OCI-LY3 (cell line): Measurements from ENCODE around the gene ALG2.

Source experiments
- EZH2phosphoT487 ChIP-seq: fragments of 200-600 bp; shearing (Covaris generic); IDR thresholded peaks from 2 replicates; pipeline ENCODE4 v1.6.1; 2018; ENCODE audit warnings: antibody characterized with exemption, mixed run types, low read depth
- TF ChIP-seq, protein P1 (sequence below): fragments of 200-600, 300-600 bp; sonication (generic); IDR thresholded peaks from 2 replicates; pipeline ENCODE4 v1.5.1; 2014; ENCODE audit warnings: antibody characterized with exemption, low read length, low read depth

DNA sequence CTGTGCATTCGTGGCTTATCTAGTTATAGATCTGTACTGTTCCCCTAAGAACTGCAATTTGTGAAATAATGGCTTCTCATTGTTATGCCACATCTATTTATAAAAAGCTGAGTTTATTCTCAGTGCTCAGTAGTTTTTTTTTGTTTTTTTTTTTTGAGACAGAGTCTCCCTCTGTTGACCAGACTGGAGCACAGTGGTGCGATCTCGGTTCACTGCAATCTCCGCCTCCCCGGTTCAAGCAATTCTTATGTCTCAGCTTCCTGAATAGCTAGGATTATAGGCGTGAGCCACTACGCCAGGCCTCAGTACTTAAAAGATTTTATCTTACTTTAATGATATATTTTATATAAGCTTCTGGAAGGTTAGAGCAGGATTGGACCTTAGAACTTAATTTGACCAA lies 19.4 kb upstream of the ALG2 start:
- TF ChIP-seq EZH2phosphoT487 = no peak
- TF ChIP-seq, protein P1, sequence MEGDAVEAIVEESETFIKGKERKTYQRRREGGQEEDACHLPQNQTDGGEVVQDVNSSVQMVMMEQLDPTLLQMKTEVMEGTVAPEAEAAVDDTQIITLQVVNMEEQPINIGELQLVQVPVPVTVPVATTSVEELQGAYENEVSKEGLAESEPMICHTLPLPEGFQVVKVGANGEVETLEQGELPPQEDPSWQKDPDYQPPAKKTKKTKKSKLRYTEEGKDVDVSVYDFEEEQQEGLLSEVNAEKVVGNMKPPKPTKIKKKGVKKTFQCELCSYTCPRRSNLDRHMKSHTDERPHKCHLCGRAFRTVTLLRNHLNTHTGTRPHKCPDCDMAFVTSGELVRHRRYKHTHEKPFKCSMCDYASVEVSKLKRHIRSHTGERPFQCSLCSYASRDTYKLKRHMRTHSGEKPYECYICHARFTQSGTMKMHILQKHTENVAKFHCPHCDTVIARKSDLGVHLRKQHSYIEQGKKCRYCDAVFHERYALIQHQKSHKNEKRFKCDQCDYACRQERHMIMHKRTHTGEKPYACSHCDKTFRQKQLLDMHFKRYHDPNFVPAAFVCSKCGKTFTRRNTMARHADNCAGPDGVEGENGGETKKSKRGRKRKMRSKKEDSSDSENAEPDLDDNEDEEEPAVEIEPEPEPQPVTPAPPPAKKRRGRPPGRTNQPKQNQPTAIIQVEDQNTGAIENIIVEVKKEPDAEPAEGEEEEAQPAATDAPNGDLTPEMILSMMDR = 0 out of 2 replicates have a peak, but pooled peaks have one; percentile 9
